ENCODE results near the gene RAVER2. TPM values are rescaled to one million over a fixed set of nuclear protein-coding genes. Genes with fewer than 3 reads are reported as not detected.

Gene RAVER2
- total RNA-seq, 1 donor from 2014 or later = 22.6 TPM

- DNase-seq (ENCODE audit: low spot score) = no peak
Measured at GRCh38 chr1:64877151-64877550, 132.3 kb downstream of the RAVER2 start.

- no peak for DNase-seq (ENCODE audit: low spot score)
Measured at GRCh38 chr1:64877598-64877997, 132.7 kb downstream of the RAVER2 start.

- no peak for DNase-seq (ENCODE audit: low spot score)
Measured at GRCh38 chr1:64878090-64878489, 133.2 kb downstream of the RAVER2 start.

- no peak for DNase-seq (ENCODE audit: low spot score)
Measured at GRCh38 chr1:64878931-64879611, 134.2 kb downstream of the RAVER2 start.

GRCh38 chr1:64880449-64880848 lies 135.6 kb downstream of the RAVER2 start:
- DNase-seq (ENCODE audit: low spot score) = no peak

- DNase-seq (ENCODE audit: low spot score) = no peak
Measured at GRCh38 chr1:64881281-64881680, 136.4 kb downstream of the RAVER2 start.

Other genes with a start within 250 kb of the RAVER2 start
- 134 TPM for gene JAK1, start 221.5 kb downstream of the RAVER2 start, total RNA-seq

Data from mucosa of gallbladder (tissue), 1 donor.